ENCODE data around the gene MRPL9.
A peak's percentile ranks its signal among the peaks of the same experiment; 100 is the strongest.
"Not testable (repeated sequence)": the region's sequence is repeated elsewhere in the genome, so short reads cannot be mapped to it uniquely, and the experiment has no call there.

The MRPL9 gene

GRCh38 chr1:151774256-151774922 is 11.1 kb upstream of the MRPL9 start:
- TF ChIP-seq CTCF (IDR thresholded peaks at IDR 0.05; ENCODE audit: borderline replicate concordance, insufficient read depth, low read depth, low read length) = no peak
- H3K4me3 ChIP-seq (ENCODE audit: low read depth, low read length) = no peak overlapping the region

GRCh38 chr1:151773702-151774101 is 10.4 kb upstream of the MRPL9 start:
- no peak overlapping the region for H3K4me3 ChIP-seq (ENCODE audit: low read depth, low read length)
- TF ChIP-seq CTCF (IDR thresholded peaks at IDR 0.05; ENCODE audit: borderline replicate concordance, insufficient read depth, low read depth, low read length) = no peak

GRCh38 chr1:151769270-151769669 is 6.0 kb upstream of the MRPL9 start:
- H3K4me3 ChIP-seq (ENCODE audit: low read depth, low read length) = not testable (repeated sequence)

GRCh38 chr1:151768351-151769066 is 5.2 kb upstream of the MRPL9 start:
- H3K4me3 ChIP-seq (ENCODE audit: low read depth, low read length) = not testable (repeated sequence)

GRCh38 chr1:151763990-151764389 is 694 bp upstream of the MRPL9 start:
- peak overlapping the region; percentile 62 for H3K4me3 ChIP-seq (ENCODE audit: low read depth, low read length)
- TF ChIP-seq CTCF (IDR thresholded peaks at IDR 0.05; ENCODE audit: borderline replicate concordance, insufficient read depth, low read depth, low read length) = no peak

- no peak for TF ChIP-seq CTCF (IDR thresholded peaks at IDR 0.05; ENCODE audit: borderline replicate concordance, insufficient read depth, low read depth, low read length)
Measured at GRCh38 chr1:151760597-151761385, 2.5 kb downstream of the MRPL9 start.

GRCh38 chr1:151759241-151759640 is 4.1 kb downstream of the MRPL9 start:
- no peak overlapping the region for H3K4me3 ChIP-seq (ENCODE audit: low read depth, low read length)
- no peak for TF ChIP-seq CTCF (IDR thresholded peaks at IDR 0.05; ENCODE audit: borderline replicate concordance, insufficient read depth, low read depth, low read length)

More at GRCh38 chr1:151760597-151761385, 2.5 kb downstream of the MRPL9 start:
- H3K4me3 ChIP-seq (ENCODE audit: low read depth, low read length) = no peak overlapping the region

GRCh38 chr1:151756291-151756690 is 7.0 kb downstream of the MRPL9 start:
- H3K4me3 ChIP-seq (ENCODE audit: low read depth, low read length) = no peak overlapping the region
- no peak for TF ChIP-seq CTCF (IDR thresholded peaks at IDR 0.05; ENCODE audit: borderline replicate concordance, insufficient read depth, low read depth, low read length)

All from GM12875 (cell line).